A549 (cell line): ENCODE measurements around the gene ARSJ.

Source experiments
- CHD4 ChIP-seq: fragments of 200-600 bp; sonication (generic); IDR thresholded peaks from 2 replicates; pipeline ENCODE4 v1.6.1; 2016; ENCODE audit warnings: antibody characterized with exemption, mild to moderate bottlenecking, borderline replicate concordance
- EHMT2 ChIP-seq: fragments of 200-600 bp; sonication (generic); IDR thresholded peaks from 2 replicates; pipeline ENCODE4 v1.6.1; 2016; ENCODE audit warnings: antibody characterized with exemption, low read depth, mild to moderate bottlenecking, moderate library complexity
- MAFK ChIP-seq: fragments of 450-650 bp; IDR thresholded peaks from 2 replicates; pipeline ENCODE4 v1.6.1; 2014; ENCODE audit not compliant: partially characterized antibody
- POLR2A ChIP-seq: IDR thresholded peaks from 2 replicates; pipeline ENCODE4 v1.6.1; 2012; ENCODE audit warnings: mild to moderate bottlenecking, low read length
- SMC3 ChIP-seq: fragments of >200 bp; sonication (Bioruptor Twin); formaldehyde crosslinking; IDR thresholded peaks from 3 replicates; pipeline ENCODE4 v1.6.1; 2018; ENCODE audit warnings: inconsistent platforms
- TF ChIP-seq, protein P1 (sequence below): fragments of 200-600 bp; sonication (generic); IDR thresholded peaks from 2 replicates; pipeline ENCODE4 v1.6.1; 2016; ENCODE audit warnings: antibody characterized with exemption, mild to moderate bottlenecking, moderate library complexity
- TF ChIP-seq, protein P2 (sequence below): fragments of >200 bp; sonication (Bioruptor Twin); formaldehyde crosslinking; IDR thresholded peaks from 3 replicates; pipeline ENCODE4 v1.5.1; 2016
- TF ChIP-seq, protein P3 (sequence below): fragments of 450-650 bp; IDR thresholded peaks from 2 replicates; pipeline ENCODE4 v1.6.1; 2014; ENCODE audit warnings: antibody characterized with exemption
- TF ChIP-seq, protein P4 (sequence below): IDR thresholded peaks from 2 replicates; pipeline ENCODE4 v1.6.1; 2012

DNA sequence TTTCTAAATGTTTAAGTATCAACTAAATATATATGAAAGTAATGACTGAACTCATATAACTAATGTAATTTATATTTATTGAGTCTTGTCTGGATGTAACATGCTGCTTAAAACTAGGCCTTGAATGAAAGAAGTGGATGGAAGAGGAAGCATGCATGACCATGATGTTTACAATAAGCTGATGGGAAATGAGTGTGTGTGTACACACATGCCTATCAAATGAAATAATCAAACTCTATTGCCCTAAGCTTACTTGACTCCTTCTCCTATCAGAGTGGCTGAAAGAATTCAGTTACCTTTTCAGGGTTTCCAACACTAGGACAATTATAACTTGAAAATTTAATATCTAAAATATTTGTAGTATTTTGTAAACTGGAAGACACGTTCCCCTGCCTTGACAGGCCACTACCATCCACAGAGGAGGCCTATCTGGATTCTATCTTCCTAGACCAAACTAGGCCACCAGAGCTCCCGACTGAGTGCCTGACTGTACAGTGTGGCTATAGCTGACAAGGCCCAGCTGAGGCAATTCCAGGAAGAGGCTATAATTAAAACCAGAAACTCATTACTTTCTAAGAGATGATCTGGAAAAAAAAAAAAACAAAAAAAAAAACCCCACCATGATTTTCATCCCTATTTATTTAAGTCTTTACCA, 7.6 kb downstream of the ARSJ start:
- no peak for TF ChIP-seq MAFK
- TF ChIP-seq, protein P1, sequence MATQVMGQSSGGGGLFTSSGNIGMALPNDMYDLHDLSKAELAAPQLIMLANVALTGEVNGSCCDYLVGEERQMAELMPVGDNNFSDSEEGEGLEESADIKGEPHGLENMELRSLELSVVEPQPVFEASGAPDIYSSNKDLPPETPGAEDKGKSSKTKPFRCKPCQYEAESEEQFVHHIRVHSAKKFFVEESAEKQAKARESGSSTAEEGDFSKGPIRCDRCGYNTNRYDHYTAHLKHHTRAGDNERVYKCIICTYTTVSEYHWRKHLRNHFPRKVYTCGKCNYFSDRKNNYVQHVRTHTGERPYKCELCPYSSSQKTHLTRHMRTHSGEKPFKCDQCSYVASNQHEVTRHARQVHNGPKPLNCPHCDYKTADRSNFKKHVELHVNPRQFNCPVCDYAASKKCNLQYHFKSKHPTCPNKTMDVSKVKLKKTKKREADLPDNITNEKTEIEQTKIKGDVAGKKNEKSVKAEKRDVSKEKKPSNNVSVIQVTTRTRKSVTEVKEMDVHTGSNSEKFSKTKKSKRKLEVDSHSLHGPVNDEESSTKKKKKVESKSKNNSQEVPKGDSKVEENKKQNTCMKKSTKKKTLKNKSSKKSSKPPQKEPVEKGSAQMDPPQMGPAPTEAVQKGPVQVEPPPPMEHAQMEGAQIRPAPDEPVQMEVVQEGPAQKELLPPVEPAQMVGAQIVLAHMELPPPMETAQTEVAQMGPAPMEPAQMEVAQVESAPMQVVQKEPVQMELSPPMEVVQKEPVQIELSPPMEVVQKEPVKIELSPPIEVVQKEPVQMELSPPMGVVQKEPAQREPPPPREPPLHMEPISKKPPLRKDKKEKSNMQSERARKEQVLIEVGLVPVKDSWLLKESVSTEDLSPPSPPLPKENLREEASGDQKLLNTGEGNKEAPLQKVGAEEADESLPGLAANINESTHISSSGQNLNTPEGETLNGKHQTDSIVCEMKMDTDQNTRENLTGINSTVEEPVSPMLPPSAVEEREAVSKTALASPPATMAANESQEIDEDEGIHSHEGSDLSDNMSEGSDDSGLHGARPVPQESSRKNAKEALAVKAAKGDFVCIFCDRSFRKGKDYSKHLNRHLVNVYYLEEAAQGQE: no peak
- no peak for TF ChIP-seq POLR2A
- TF ChIP-seq, protein P2, sequence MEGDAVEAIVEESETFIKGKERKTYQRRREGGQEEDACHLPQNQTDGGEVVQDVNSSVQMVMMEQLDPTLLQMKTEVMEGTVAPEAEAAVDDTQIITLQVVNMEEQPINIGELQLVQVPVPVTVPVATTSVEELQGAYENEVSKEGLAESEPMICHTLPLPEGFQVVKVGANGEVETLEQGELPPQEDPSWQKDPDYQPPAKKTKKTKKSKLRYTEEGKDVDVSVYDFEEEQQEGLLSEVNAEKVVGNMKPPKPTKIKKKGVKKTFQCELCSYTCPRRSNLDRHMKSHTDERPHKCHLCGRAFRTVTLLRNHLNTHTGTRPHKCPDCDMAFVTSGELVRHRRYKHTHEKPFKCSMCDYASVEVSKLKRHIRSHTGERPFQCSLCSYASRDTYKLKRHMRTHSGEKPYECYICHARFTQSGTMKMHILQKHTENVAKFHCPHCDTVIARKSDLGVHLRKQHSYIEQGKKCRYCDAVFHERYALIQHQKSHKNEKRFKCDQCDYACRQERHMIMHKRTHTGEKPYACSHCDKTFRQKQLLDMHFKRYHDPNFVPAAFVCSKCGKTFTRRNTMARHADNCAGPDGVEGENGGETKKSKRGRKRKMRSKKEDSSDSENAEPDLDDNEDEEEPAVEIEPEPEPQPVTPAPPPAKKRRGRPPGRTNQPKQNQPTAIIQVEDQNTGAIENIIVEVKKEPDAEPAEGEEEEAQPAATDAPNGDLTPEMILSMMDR: no peak
- no peak for TF ChIP-seq EHMT2
- TF ChIP-seq, protein P3, sequence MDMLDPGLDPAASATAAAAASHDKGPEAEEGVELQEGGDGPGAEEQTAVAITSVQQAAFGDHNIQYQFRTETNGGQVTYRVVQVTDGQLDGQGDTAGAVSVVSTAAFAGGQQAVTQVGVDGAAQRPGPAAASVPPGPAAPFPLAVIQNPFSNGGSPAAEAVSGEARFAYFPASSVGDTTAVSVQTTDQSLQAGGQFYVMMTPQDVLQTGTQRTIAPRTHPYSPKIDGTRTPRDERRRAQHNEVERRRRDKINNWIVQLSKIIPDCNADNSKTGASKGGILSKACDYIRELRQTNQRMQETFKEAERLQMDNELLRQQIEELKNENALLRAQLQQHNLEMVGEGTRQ: no peak
- TF ChIP-seq SMC3: no peak
- no peak for TF ChIP-seq CHD4
- TF ChIP-seq, protein P4, sequence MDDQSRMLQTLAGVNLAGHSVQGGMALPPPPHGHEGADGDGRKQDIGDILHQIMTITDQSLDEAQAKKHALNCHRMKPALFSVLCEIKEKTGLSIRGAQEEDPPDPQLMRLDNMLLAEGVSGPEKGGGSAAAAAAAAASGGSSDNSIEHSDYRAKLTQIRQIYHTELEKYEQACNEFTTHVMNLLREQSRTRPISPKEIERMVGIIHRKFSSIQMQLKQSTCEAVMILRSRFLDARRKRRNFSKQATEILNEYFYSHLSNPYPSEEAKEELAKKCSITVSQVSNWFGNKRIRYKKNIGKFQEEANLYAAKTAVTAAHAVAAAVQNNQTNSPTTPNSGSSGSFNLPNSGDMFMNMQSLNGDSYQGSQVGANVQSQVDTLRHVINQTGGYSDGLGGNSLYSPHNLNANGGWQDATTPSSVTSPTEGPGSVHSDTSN: no peak
